HepG2 (cell line): ENCODE results near the gene RAB3A. TPM values are rescaled to one million over a fixed set of nuclear protein-coding genes. Genes with fewer than 3 reads are reported as not detected.

Source experiments
- ARID5B ChIP-seq: IDR thresholded peaks from 2 replicates; pipeline ENCODE4 v1.4.0; 2020; ENCODE audit warnings: mild to moderate bottlenecking, missing genetic modification reagents
- CREB3 ChIP-seq: sonication (generic); formaldehyde crosslinking; IDR thresholded peaks from 2 replicates; pipeline ENCODE4 v1.5.0; 2020; ENCODE audit warnings: missing genetic modification reagents
- DPF2 ChIP-seq: sonication (generic); formaldehyde crosslinking; IDR thresholded peaks from 2 replicates; pipeline ENCODE4 v1.4.0; 2020; ENCODE audit warnings: mild to moderate bottlenecking, low read depth, missing genetic modification reagents, borderline replicate concordance
- ESRRA ChIP-seq: sonication (generic); formaldehyde crosslinking; IDR thresholded peaks from 2 replicates; pipeline ENCODE4 v1.5.1; 2020; ENCODE audit warnings: mild to moderate bottlenecking, low read depth, missing genetic modification reagents
- SALL1 ChIP-seq: sonication (generic); formaldehyde crosslinking; IDR thresholded peaks from 2 replicates; pipeline ENCODE4 v1.8.0; 2022; ENCODE audit warnings: mild to moderate bottlenecking, missing genetic modification reagents
- SIN3A ChIP-seq: IDR thresholded peaks from 2 replicates; pipeline ENCODE4 v1.6.1; 2011; ENCODE audit warnings: low read depth, mild to moderate bottlenecking, control low read depth, low read length, borderline replicate concordance
- SIX1 ChIP-seq: sonication (generic); formaldehyde crosslinking; IDR thresholded peaks from 2 replicates; pipeline ENCODE4 v1.4.0; 2020; ENCODE audit warnings: missing genetic modification reagents, borderline replicate concordance
- TIGD3 ChIP-seq: sonication (generic); formaldehyde crosslinking; IDR thresholded peaks from 2 replicates; pipeline ENCODE4 v1.5.1; 2020; ENCODE audit warnings: mild to moderate bottlenecking, missing genetic modification reagents, borderline replicate concordance
- ZBTB40 ChIP-seq, 2 experiments: fragments of 450-650 bp in 1 of 2; sonication (generic) in 1 of 2; formaldehyde crosslinking in 1 of 2; IDR thresholded peaks; 2 replicates each; pipeline versions ENCODE4 v1.6.1 to v1.8.0; 2016 to 2022; ENCODE audit warnings: antibody characterized with exemption in 1 of 2, mild to moderate bottlenecking in 1 of 2, missing genetic modification reagents in 1 of 2
- ZNF225 ChIP-seq: sonication (generic); formaldehyde crosslinking; IDR thresholded peaks from 2 replicates; pipeline ENCODE4 v1.4.0; 2020; ENCODE audit warnings: mild to moderate bottlenecking, missing genetic modification reagents
- ZNF563 ChIP-seq: sonication (generic); formaldehyde crosslinking; IDR thresholded peaks from 2 replicates; pipeline ENCODE4 v1.8.0; 2022; ENCODE audit warnings: mild to moderate bottlenecking, moderate library complexity, missing genetic modification reagents
- ZSCAN29 ChIP-seq: sonication (generic); formaldehyde crosslinking; conservative IDR thresholded peaks from 2 replicates; pipeline ENCODE4 v1.4.0; 2020; ENCODE audit warnings: mild to moderate bottlenecking, missing genetic modification reagents
- polyA plus RNA-seq, 8 experiments: library from polyadenylated mRNA; depleted of rRNA in 3 of 8; stranded (reverse) in 7 of 8; unstranded in 1 of 8; fragments of >200 nt; fragmentation: Illumina TruSeq in 4 of 8; extraction: Trizol in 4 of 8; gene quantifications; 2 replicates each; pipeline versions ENCODE4 v1.2.1 to v1.2.3, GENCODE V29; 2011 to 2016; ENCODE audit warnings: low read depth in 4 of 8, missing spikeins in 1 of 8, mixed read lengths in 1 of 8; ENCODE audit not compliant: insufficient read depth in 1 of 8
- total RNA-seq, 5 experiments: library from RNA; depleted of rRNA; stranded (reverse); fragments of >200 nt; fragmentation: Illumina TruSeq; extraction: Trizol; gene quantifications; 2 replicates each; pipeline ENCODE4 v1.2.3, GENCODE V29; 2016; ENCODE audit warnings: low read depth in 1 of 5

The RAB3A gene
- total and polyA plus RNA-seq, 2 of the 13 experiments (the other 11 are each of a cell fraction or from before 2014, with no cell fraction given), result 0.58 to 0.98 TPM

- peak; percentile 77; the same call in 1 of the 2 replicates for TF ChIP-seq TIGD3
- TF ChIP-seq ARID5B (CRISPR knock-in tag), result peak; percentile 71
- TF ChIP-seq SIX1 (CRISPR knock-in tag), result peak; percentile 63; the same call in 1 of the 2 replicates
- no peak for TF ChIP-seq ZBTB40 (IDR thresholded peaks at IDR 0.05)
- peak; percentile 81 for TF ChIP-seq ZBTB40 (CRISPR knock-in tag; IDR thresholded peaks at IDR 0.05)
- peak; percentile 93 for TF ChIP-seq SALL1 (CRISPR knock-in tag)
- TF ChIP-seq CREB3 (CRISPR knock-in tag), result peak; percentile 93; the same call in 1 of the 2 replicates
- peak; percentile 82; the same call in 1 of the 2 replicates for TF ChIP-seq ZSCAN29 (CRISPR knock-in tag)
- TF ChIP-seq ZNF225, result peak; percentile 86; the same call in 1 of the 2 replicates
- TF ChIP-seq SIN3A, result peak; percentile 90
- TF ChIP-seq ESRRA, result 0 out of 2 replicates have a peak, but pooled peaks have one; percentile 48
- TF ChIP-seq DPF2, result no peak
- TF ChIP-seq ZNF563, result peak; percentile 95
Observed at GRCh38 chr19:18233224-18233825, 29.5 kb upstream of the RAB3A start (continued).
